NT2/D1 (cell line): ENCODE data around the gene TMEM132D.

ENCODE experiments used
- DNase-seq: peaks from one replicate; pipeline ENCODE4 v3.0.0-alpha.2; 2011; ENCODE audit warnings: low read depth, low spot score
- H3K27me3 ChIP-seq: 2 replicates; pipeline ENCODE4 v1.6.0; 2011; ENCODE audit warnings: mild to moderate bottlenecking; ENCODE audit not compliant: insufficient read length, insufficient read depth
- H3K36me3 ChIP-seq: 2 replicates; pipeline ENCODE4 v1.6.1; 2011; ENCODE audit warnings: mild to moderate bottlenecking, low read length, mixed read lengths; ENCODE audit not compliant: insufficient read depth, insufficient read length
- H3K4me1 ChIP-seq: 2 replicates; pipeline ENCODE4 v1.5.1; 2011; ENCODE audit not compliant: insufficient read depth, insufficient read length
- H3K4me3 ChIP-seq: 2 replicates; pipeline ENCODE4 v1.5.1; 2011; ENCODE audit warnings: low read depth; ENCODE audit not compliant: insufficient read length
- H3K9ac ChIP-seq: 2 replicates; pipeline ENCODE4 v1.6.0; 2011; ENCODE audit warnings: low read depth; ENCODE audit not compliant: insufficient read length
- H3K9me3 ChIP-seq: 2 replicates; pipeline ENCODE4 v1.5.1; 2011; ENCODE audit warnings: mild to moderate bottlenecking, low read length; ENCODE audit not compliant: insufficient read depth
- SUZ12 ChIP-seq: IDR thresholded peaks from 2 replicates; pipeline ENCODE4 v1.6.1; 2011; ENCODE audit not compliant: insufficient read length, insufficient read depth; ENCODE audit errors: extremely low read depth
- YY1 ChIP-seq: IDR thresholded peaks from 2 replicates; pipeline ENCODE4 v1.6.1; 2011; ENCODE audit not compliant: insufficient read length, insufficient read depth
- ZNF274 ChIP-seq: IDR thresholded peaks from 2 replicates; pipeline ENCODE4 v1.6.1; 2011; ENCODE audit warnings: mild to moderate bottlenecking, low read depth, low read length

Gene TMEM132D

DNA sequence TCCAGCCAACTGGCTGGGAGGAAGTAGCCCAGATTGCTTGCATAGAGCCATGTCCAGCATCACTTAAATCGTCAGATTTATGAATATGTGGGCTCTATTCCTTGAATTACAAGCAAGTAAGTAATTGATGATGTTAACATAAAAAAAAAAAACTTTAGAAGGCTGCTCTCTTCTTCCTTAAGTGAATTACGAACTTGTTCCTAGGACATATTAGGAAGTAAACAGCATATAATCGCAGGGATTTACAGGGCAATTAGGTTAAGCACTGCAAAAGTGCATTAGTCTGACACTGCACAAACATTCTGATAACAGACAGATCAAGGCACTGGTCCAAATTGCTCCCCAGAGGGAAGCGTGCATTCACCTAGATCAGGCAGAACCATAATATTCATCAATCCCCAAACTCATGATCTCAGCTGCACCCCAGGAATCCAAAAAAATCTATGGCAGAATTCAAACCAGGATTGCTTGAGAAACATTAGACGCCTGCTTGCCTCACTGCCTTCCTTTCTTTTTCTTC lies 293.2 kb downstream of the TMEM132D start:
- H3K27me3 ChIP-seq = no peaks in the 10 kb centered on the region
- no peak overlapping the region for H3K9ac ChIP-seq
- H3K36me3 ChIP-seq = no peaks in the 10 kb centered on the region
- no peaks in the 10 kb centered on the region for H3K9me3 ChIP-seq
- H3K4me1 ChIP-seq = no peaks in the 10 kb centered on the region
- no peak overlapping the region for H3K4me3 ChIP-seq
- TF ChIP-seq ZNF274 (no peak), SUZ12 (no peak), YY1 (no peak)
- DNase-seq = no peak

GRCh38 chr12:129607756-129608155 lies 296.1 kb downstream of the TMEM132D start:
- no peak overlapping the region for H3K4me3 ChIP-seq
- no peak for TF ChIP-seq ZNF274
- no peak for TF ChIP-seq YY1
- no peak for TF ChIP-seq SUZ12
- no peaks in the 10 kb centered on the region for H3K4me1 ChIP-seq
- no peaks in the 10 kb centered on the region for H3K36me3 ChIP-seq
- no peaks in the 10 kb centered on the region for H3K27me3 ChIP-seq
- H3K9ac ChIP-seq = no peak overlapping the region
- DNase-seq = no peak
- no peaks in the 10 kb centered on the region for H3K9me3 ChIP-seq

- no peak overlapping the region for H3K4me3 ChIP-seq
- no peaks in the 10 kb centered on the region for H3K27me3 ChIP-seq
- no peaks in the 10 kb centered on the region for H3K36me3 ChIP-seq
- no peaks in the 10 kb centered on the region for H3K4me1 ChIP-seq
- TF ChIP-seq SUZ12 = no peak
- no peak for TF ChIP-seq ZNF274
- TF ChIP-seq YY1 = no peak
- DNase-seq = peak; percentile 66
- no peak overlapping the region for H3K9ac ChIP-seq
- no peaks in the 10 kb centered on the region for H3K9me3 ChIP-seq
Measured at GRCh38 chr12:129607301-129607700, 296.5 kb downstream of the TMEM132D start.

DNA sequence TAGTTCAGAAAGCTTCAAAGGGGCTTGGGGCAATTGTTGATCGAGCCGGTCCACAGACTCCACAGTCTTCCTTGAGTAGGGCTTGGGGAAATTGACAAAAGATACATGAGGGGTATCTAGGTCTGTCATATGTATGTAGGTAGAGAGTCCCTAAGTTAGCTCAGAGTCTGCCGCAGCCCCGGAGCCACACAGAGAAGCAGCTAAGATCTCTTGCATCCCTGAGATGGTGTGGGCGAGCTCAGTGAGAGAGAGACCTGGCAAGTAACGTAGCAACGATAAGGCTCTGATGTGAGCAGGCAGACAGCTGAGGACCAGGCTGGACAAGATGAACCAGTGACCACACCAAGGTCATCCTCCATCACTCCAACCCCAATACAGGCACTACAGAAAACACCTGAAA lies 297.6 kb downstream of the TMEM132D start:
- Histone ChIP-seq H3K4me3 (no peak overlapping the region), H3K9me3 (no peaks in the 10 kb centered on the region), H3K36me3 (no peaks in the 10 kb centered on the region), H3K27me3 (no peaks in the 10 kb centered on the region), H3K9ac (no peak overlapping the region), H3K4me1 (no peaks in the 10 kb centered on the region)
- DNase-seq = no peak
- TF ChIP-seq SUZ12 = no peak
- TF ChIP-seq ZNF274 = no peak
- no peak for TF ChIP-seq YY1

DNA sequence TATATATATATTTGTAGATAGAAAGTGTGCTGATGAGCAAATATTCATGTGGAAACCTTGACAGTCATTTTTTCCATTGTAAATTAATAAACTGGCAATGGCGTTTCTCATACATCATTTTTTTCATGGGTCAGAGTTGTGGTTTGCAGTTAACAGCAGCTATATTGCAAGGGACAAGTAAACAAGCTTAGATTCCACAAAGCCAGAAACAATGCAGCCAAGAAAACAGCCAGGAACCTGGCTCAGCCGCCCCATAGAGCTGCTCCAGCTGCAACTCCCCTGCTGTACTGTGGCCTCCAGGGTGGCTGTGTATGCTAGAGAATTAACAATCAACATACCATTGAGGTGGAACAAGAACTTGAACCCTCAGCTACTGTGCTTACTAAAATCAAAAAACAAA lies 298.2 kb downstream of the TMEM132D start:
- no peak for DNase-seq
- H3K9me3 ChIP-seq = no peaks in the 10 kb centered on the region
- H3K36me3 ChIP-seq = no peaks in the 10 kb centered on the region

DNA sequence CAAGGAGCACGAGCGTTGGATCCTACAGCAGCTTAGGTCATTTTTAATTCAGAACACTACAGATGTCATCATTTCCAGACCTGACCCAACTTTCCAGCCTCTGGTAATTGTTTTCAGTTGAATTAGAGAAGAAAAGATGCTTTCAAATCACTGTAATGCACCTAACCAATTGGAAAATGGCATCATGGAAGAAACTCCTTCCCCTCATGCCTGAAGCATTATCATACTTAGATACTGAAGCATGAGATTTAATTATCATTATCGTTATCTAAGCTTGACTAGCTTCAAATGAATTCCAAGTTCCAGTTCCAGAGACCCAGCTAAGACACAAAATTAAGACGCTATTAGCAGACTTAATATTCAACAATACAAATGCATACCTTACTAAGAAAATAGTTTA lies 299.3 kb downstream of the TMEM132D start:
- no peak for DNase-seq
- Histone ChIP-seq H3K27me3 (no peaks in the 10 kb centered on the region), H3K9ac (no peak overlapping the region), H3K4me1 (no peaks in the 10 kb centered on the region), H3K4me3 (no peak overlapping the region), H3K36me3 (no peaks in the 10 kb centered on the region), H3K9me3 (no peaks in the 10 kb centered on the region)
- TF ChIP-seq YY1 (no peak), ZNF274 (no peak), SUZ12 (no peak)

More for the DNA sequence above, 298.2 kb downstream of the TMEM132D start:
- H3K4me3 ChIP-seq = no peak overlapping the region
- H3K27me3 ChIP-seq = no peaks in the 10 kb centered on the region
- no peaks in the 10 kb centered on the region for H3K4me1 ChIP-seq
- TF ChIP-seq SUZ12 (no peak), ZNF274 (no peak), YY1 (no peak)
- H3K9ac ChIP-seq = no peak overlapping the region

DNA sequence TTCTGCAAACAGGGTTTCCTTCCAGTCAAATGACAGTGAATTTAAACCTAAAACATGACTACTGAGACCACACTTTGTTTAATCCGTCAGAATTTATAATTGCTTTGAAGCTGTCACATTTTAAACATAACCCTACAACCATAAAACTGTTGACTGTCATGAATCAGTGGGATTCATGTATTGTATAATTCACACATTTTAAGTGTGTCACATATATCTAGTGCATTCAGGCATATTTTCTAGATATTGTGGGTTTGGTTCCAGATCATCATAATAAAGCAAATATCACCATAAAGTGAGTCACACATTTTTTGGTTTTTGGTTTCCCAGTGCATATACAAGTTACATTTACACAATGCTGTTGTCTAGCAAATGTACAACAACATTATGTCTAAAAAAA lies 304.4 kb downstream of the TMEM132D start:
- no peaks in the 10 kb centered on the region for H3K27me3 ChIP-seq
- no peak overlapping the region for H3K4me3 ChIP-seq
- H3K36me3 ChIP-seq = no peaks in the 10 kb centered on the region
- H3K9ac ChIP-seq = no peak overlapping the region
- no peak for TF ChIP-seq YY1
- TF ChIP-seq ZNF274 = no peak
- TF ChIP-seq SUZ12 = no peak
- peaks cover 5% of the 10 kb centered on the region; the same call in 1 of the 2 replicates for H3K9me3 ChIP-seq
- no peak for DNase-seq
- no peaks in the 10 kb centered on the region for H3K4me1 ChIP-seq

DNA sequence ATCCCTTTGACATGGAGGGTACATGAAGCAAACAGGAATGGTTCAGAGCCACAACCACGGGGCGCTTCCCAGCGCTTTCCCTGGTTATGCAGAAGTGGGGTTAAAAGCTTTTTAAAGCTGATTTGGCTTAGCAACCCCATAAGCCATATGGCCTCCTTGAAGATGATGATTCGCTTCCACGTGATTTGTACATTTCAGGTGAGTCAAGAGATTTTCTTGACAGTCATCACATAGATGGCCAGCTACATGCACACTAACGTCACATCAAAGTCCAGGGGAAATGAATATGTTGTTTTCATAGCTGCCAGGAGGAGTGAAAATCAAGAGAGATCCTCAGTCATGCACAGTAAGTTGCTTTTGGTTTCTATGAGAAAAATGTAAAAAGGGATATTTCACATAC lies 309.7 kb downstream of the TMEM132D start:
- Histone ChIP-seq H3K27me3 (no peaks in the 10 kb centered on the region), H3K36me3 (no peaks in the 10 kb centered on the region), H3K9ac (no peak overlapping the region), H3K4me3 (no peak overlapping the region), H3K9me3 (peaks cover 5% of the 10 kb centered on the region; the same call in 1 of the 2 replicates), H3K4me1 (no peaks in the 10 kb centered on the region)
- DNase-seq = no peak
- TF ChIP-seq SUZ12 (no peak), ZNF274 (no peak), YY1 (no peak)
